Measurements from ENCODE around the gene FICD.

DNA sequence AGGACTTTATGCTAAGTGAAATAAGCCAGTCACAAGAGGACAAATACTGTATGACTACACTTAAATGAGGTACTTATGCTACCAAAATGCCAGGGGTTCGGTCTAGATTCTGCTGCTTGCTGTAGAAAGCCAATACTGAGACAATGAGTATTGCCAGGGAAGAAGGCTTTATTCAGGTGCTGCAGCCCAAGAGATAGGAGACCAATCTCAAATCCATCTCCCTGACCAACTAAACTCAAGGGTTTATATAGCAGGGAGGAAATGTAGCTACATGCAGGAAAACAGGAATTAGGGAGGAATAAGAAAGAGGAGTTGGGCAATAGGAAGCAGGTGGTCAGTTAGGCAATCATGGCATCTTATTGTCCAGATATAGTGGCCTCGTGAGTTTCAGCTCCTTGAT, 12.2 kb upstream of the FICD start:
- TF ChIP-seq, protein P1, sequence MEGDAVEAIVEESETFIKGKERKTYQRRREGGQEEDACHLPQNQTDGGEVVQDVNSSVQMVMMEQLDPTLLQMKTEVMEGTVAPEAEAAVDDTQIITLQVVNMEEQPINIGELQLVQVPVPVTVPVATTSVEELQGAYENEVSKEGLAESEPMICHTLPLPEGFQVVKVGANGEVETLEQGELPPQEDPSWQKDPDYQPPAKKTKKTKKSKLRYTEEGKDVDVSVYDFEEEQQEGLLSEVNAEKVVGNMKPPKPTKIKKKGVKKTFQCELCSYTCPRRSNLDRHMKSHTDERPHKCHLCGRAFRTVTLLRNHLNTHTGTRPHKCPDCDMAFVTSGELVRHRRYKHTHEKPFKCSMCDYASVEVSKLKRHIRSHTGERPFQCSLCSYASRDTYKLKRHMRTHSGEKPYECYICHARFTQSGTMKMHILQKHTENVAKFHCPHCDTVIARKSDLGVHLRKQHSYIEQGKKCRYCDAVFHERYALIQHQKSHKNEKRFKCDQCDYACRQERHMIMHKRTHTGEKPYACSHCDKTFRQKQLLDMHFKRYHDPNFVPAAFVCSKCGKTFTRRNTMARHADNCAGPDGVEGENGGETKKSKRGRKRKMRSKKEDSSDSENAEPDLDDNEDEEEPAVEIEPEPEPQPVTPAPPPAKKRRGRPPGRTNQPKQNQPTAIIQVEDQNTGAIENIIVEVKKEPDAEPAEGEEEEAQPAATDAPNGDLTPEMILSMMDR (IDR thresholded peaks at IDR 0.05), result no peak
- TF ChIP-seq POLR2AphosphoS5 (IDR thresholded peaks at IDR 0.05) (no peak), POLR2A (IDR thresholded peaks at IDR 0.05) (no peak), EP300 (IDR thresholded peaks at IDR 0.05) (no peak)

Data from upper lobe of left lung (tissue), 4 donors.